Esophagus mucosa (tissue), 1 donor: ENCODE results near the gene FAM221B. TPM values are rescaled to one million over a fixed set of nuclear protein-coding genes. Genes with fewer than 3 reads are reported as not detected.

Experiments used
- ATAC-seq: fragments of 200-7000 bp; cut with Tn5 transposase; one replicate; pipeline ENCODE4 v1.9.1; 2020
- total RNA-seq: library from RNA; stranded (reverse); gene quantifications from one replicate; pipeline ENCODE4 v1.2.4, GENCODE V29; 2023
- donor health status: DM: yes; HTN: yes; CAD: no.

FAM221B gene
- total RNA-seq = not detected

GRCh38 chr9:35828716-35829083 is at the start of gene FAM221B:
Gene FAM221B, minus strand, starts transcription at chr9:35828732. Its CDS starts 2,571 bp downstream, at chr9:35826161.
- ATAC-seq = no peak

GRCh38 chr9:35872505-35872904 is 44.0 kb upstream of the FAM221B start:
- no peak for ATAC-seq

GRCh38 chr9:35871545-35871944 is 43.0 kb upstream of the FAM221B start:
- ATAC-seq = peak; percentile 73

GRCh38 chr9:35870351-35870923 is 41.9 kb upstream of the FAM221B start, which contains the start of gene OR13J1:
Gene OR13J1, minus strand, starts transcription at chr9:35870401. Its CDS starts 0 bp downstream, at chr9:35870401.
- no peak for ATAC-seq

GRCh38 chr9:35869621-35870216 is 41.2 kb upstream of the FAM221B start:
- peak; percentile 46 for ATAC-seq

- ATAC-seq = no peak
These were observed 40.4 kb upstream of the FAM221B start for GRCh38 chr9:35868933-35869332.

GRCh38 chr9:35867538-35867937 is 39.0 kb upstream of the FAM221B start:
- ATAC-seq = no peak

GRCh38 chr9:35864695-35865255 is 36.2 kb upstream of the FAM221B start:
- ATAC-seq = no peak

GRCh38 chr9:35863583-35863982 is 35.1 kb upstream of the FAM221B start:
- no peak for ATAC-seq

- ATAC-seq = no peak
These were observed 33.8 kb upstream of the FAM221B start for GRCh38 chr9:35862328-35862727.

GRCh38 chr9:35861161-35861897 is 32.8 kb upstream of the FAM221B start:
- ATAC-seq = no peak

- no peak for ATAC-seq
These were observed 31.4 kb upstream of the FAM221B start for GRCh38 chr9:35859990-35860339.

- no peak for ATAC-seq
These were observed 30.9 kb upstream of the FAM221B start for GRCh38 chr9:35859310-35859989.

- no peak for ATAC-seq
These were observed 29.9 kb upstream of the FAM221B start for GRCh38 chr9:35858458-35858857.

GRCh38 chr9:35856882-35857281 is 28.4 kb upstream of the FAM221B start:
- no peak for ATAC-seq

- ATAC-seq = no peak
These were observed 27.7 kb upstream of the FAM221B start for GRCh38 chr9:35856206-35856605.

- no peak for ATAC-seq
These were observed 25.7 kb upstream of the FAM221B start for GRCh38 chr9:35854091-35854762.

- ATAC-seq = no peak
These were observed 24.6 kb upstream of the FAM221B start for GRCh38 chr9:35852876-35853865.

- no peak for ATAC-seq
These were observed 23.8 kb upstream of the FAM221B start for GRCh38 chr9:35852267-35852815.

GRCh38 chr9:35847792-35848572 is 19.4 kb upstream of the FAM221B start:
- peak; percentile 77 for ATAC-seq
